Activated CD4-positive, CD25-positive, alpha-beta regulatory T cell treated with anti-CD3 and anti-CD28 coated beads, Interleukin-2, amount 50 U/mL, for 16 hours (primary cell): ENCODE measurements around the gene NFKBIA.
A peak's percentile ranks its signal among the peaks of the same experiment; 100 is the strongest.
"Not testable (repeated sequence)": the region's sequence is repeated elsewhere in the genome, so short reads cannot be mapped to it uniquely, and the experiment has no call there.

Experiments
- DNase-seq: peaks from one replicate; pipeline ENCODE4 v3.0.0-alpha.2; 2020; ENCODE audit warnings: low read depth, low spot score

NFKBIA gene

DNA sequence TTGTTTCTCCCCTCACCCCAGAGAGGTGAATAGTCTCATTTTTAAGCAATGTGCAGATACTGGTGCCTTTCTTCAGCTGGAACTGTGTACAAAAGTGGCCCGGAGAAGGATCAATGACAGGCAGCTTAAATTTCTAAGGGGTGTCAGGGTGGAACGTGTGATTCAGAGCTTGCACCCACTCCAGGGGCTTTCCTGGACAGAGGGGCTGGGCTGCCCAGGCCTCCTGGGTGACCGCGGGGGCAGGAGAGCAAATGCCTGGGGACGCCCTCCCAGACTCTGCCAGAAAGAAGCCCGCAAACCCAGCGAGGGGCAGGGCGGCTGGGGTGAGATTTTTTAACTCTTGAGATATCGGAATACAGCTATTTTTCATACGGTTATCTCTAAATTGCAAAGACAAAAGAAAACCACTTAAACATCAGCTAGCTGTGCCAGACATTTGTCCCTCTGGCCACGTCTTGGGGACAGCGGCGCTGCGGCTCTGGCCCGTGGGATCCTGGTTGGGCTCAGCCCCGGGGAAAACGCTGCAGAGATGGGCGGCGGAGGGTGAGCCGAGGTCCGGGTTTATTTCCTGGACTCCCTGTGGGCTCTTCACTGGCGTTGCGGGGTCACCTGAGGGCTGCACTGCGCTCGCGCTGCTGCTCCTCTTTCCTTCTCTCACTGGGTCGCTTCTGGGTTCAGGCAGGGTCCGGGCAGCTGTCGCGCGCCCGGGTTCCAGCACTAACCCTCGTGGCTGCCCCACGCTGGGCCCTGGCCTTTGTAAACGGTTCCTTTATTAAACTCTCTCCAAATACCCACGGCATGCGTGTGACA is 35.8 kb downstream of the NFKBIA start:
- no peak for DNase-seq

DNA sequence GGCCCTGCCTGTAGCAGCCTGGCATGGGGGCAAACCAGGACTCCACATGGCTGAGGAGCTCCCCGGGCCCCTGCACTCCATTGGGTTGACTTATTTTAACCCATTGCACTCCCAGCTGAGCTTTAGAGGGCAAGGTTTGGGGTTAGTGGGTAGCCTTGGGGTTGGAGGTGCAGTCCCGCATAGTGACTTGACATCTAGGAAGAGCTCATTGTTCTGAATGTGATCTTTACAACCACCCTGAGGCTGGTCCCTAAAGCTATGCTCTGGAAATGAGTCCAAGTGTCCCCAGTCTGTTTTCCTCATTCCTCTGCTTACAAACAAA is 36.4 kb downstream of the NFKBIA start:
- no peak for DNase-seq

DNA sequence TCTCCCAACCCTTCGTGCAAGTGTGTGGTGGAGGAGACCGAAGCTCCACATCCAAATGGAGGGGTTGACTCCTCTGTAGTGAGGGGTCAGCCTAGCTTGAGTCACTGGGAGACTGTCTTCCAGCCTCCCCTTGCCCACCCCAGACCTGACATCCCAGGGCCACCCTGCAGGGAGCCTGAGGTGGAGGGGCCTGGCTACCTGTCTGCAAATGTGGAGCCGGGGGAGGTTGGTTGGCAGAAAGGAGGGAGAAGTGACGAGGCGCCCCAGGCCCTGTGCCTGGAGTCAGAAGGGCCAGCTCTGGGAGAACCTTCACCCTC is 37.5 kb downstream of the NFKBIA start:
- DNase-seq = no peak

- no peak for DNase-seq
These were observed 38.0 kb downstream of the NFKBIA start for GRCh38 chr14:35366521-35366976.

DNA sequence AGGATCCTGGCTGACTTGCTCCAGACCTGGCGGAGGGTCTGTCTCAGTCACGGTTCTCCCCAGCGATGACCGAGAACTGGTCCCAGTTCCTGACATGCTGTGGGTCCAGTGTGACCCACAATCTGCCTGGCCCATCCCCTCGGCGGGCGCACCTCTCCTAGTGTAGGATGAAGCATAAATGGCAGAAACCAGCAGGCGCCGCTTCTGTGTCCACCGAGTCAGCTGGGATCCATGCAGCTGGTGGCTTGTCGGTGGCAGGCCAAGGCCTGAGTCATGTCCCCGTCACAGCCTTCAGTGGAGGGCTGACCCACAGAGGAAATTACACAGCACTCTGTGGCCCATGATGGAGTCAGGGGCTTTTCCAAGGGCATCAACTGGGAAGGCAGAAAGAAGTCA is 38.5 kb downstream of the NFKBIA start:
- DNase-seq = no peak

DNA sequence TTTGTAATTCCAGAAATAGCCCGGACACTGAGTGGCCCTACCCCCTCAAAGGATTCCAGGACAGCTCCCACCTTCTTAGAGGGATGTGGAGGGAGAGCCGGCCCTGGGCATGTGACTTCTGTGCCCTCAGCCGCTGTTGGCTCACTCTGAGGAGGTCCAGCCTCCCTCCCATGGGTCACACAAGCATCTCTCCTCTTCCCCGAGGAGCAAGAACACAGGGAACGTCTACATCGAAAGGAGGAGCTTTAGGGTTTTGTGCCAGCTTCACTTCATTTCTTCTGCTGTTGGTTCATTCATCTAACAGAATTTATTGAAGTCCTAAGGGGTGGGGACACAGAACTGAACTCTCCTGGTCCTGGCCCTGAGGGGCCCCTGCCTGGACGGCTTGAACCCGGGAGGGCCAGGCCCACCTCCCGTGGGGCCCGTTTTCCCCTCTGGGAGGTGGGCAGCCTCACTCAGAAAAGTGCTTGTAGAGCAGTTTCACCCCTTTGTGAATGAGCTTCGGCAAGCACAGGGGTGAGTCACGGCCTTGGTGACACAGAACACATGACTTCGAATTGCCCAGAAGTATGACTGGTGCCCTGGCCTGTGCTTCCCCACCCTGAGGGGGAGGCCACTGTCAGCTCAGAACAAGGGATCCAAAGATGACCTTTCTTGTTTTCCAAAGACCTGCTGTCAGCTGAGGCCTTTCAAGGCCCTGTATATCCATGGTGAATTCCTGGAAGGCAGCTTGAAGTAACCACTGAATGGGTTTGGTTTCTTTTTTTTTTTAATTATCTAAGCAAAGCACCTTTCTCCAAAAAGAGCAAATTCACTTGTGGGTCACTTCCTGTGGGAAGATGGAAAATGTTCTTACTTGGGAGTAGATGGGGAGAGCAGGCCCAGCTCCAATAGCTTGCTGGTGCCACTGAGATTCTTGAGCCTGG is 39.2 kb downstream of the NFKBIA start:
- DNase-seq = peak; percentile 41

DNA sequence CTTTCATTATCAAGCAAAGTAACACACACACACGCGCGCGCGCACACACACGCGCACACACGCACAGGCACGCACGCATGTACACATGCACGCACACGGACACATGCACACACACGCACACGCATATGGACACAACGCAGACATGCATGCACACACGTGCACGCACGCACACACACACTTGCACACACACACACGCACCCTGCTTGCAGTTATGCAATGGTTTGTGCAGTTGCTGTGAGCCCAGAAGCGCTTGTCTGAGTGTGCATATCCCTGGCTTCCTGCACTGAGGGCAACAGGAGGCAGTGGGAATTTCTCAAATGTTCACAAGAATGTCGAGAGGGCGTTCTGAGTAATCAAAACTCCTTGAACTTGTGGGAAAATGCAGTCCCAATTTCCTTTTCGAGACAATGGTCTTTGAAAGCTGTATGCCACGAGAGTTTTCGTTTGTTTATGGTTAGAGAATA is 41.6 kb downstream of the NFKBIA start:
- DNase-seq = no peak

- DNase-seq = no peak
These were observed 42.1 kb downstream of the NFKBIA start for GRCh38 chr14:35362450-35362849.

DNA sequence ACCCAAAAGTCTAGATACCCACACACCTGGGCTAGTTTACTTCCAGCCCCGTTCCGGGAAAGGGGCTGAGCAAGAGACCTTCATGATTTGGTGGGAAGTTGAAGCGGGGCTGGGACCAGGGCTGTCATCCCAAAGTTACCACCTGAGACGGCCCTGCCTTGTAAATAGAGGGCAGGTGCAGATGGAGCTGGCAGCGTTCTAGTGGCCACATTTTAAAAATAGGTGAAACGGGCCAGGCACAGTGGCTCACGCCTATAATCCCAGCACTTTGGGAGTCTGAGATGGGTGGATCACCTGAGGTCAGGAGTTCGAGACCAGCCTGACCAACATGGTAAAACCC is 43.4 kb downstream of the NFKBIA start:
- DNase-seq = no peak

DNA sequence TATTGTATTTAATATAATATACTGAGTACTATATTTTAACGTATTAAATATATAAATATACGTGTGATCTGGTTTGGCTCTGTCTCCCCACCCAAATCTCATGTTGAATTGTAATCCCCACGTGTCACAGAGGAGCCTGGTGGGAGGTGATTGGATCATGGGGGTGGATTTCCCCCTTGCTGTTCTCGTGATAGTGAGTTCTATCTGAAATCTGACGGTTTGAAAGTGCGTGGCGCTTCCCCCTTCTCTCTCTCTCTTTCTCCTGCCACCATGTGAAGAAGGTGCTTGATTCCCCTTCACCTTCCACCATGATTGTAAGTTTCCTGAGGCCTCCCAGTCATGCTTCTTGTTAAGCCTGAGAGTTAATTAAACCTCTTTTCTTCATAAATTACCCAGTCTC is 44.9 kb downstream of the NFKBIA start:
- not testable (repeated sequence) for DNase-seq

DNA sequence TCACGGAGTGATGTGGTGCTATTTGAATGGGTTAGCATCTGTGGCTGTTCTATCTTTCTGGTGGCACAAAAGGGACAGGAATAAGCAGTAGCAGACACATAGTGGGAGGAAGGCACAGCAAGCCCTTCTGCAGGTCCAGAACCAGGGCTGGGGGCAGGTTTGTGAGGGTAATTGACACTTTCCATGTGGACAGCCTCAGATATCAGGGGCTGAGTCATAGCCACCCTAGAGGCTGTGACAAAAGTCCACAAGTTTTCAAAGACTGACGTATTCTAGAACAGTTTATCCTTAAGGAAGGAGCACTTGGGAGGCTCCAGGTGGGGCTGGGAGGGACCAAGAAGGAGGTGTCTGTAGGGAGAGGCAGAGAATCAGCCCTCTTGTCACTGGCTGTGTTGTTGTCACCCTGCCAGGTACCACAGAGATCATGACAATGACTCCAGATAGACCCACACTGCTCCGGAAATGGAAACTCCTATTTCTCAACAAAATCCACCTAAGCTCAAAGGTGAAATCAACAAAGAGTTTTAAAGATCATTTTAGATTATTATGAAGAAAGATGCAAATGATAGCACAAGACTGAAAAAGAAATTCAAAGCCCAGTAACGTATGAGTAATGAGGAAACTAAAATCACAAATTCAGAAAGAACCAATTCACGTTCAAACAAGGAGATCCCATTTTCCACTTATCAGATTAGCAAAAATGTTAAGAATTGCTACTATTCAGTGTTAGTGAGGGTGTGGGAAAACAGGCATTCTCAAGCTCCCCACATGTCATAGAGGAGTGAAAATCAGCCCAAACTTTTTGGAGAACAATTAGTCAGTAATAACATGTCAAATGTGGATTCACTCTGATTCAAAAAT is 48.3 kb downstream of the NFKBIA start:
- DNase-seq = no peak

DNA sequence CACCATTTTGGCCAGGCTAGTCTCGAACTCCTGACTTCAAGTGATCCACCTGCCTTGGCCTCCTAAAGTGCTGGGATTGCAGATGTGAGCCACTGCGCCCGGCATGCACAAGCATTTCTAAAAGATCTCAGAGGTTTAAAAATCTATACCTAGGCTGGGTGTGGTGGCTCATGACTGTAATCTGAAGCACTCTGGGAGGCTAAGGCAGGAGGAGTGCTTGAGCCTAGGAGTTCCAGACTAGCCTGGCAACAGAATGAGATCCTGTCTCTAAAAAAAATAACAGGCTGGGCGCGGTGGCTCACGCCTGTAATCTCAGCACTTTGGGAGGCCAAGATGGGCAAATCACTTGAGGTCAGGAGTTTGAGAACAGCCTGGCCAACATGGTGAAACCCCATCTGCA is 49.3 kb downstream of the NFKBIA start:
- not testable (repeated sequence) for DNase-seq

- no peak for DNase-seq
These were observed 51.0 kb downstream of the NFKBIA start for GRCh38 chr14:35353409-35354172.

DNA sequence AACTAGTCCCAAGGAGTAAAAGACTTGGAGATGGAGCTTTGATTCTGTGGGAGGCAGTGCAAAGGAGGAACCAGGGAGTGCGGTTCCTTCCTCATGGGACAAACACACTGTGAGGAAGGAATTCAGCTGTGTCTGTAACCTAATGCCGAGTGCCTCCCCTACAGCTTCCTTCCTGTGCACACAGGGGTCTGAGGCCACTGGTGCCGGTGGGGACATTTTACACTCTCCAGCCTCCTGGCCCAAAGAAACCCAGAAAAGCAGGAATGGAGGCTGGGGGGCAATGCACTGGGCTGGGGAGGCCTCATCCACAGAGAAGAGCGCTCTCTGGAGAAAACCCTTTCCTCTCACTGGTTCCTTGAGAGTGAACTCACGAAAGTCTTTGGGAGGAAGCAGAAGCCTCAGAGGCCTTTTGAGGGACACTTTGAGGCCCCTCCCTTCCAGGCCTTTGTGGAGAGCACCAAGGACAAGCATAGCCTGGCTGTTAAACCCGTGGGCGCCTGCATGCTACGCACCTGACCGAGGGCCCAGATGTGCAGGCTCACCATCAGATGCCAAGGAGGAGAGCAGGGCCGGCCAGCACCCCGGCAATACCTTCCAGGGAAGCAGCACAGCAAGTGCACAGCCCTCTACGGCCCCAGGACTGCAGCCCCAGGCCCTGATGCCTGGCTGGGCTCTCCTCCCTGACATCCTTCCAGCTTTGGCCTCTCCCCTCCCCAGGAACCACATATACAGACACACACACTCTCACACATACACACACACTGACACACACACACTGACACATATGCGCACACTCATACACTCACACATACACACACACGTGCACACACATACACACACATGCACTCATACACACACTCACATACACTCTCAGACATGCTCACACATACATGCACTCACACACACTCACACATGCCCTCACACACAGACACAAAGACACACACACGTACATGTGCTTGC is 52.0 kb downstream of the NFKBIA start:
- DNase-seq = no peak

GRCh38 chr14:35351897-35352273 is 52.7 kb downstream of the NFKBIA start:
- DNase-seq = no peak
